GM19238 (cell line): ENCODE measurements around the gene PIK3C3.
"Not testable (repeated sequence)": the region's sequence is repeated elsewhere in the genome, so short reads cannot be mapped to it uniquely, and the experiment has no call there.

Experiments used
- DNase-seq: peaks from one replicate; pipeline ENCODE4 v3.0.0; 2011; ENCODE audit warnings: low spot score; ENCODE audit not compliant: insufficient read length

Gene PIK3C3

DNA sequence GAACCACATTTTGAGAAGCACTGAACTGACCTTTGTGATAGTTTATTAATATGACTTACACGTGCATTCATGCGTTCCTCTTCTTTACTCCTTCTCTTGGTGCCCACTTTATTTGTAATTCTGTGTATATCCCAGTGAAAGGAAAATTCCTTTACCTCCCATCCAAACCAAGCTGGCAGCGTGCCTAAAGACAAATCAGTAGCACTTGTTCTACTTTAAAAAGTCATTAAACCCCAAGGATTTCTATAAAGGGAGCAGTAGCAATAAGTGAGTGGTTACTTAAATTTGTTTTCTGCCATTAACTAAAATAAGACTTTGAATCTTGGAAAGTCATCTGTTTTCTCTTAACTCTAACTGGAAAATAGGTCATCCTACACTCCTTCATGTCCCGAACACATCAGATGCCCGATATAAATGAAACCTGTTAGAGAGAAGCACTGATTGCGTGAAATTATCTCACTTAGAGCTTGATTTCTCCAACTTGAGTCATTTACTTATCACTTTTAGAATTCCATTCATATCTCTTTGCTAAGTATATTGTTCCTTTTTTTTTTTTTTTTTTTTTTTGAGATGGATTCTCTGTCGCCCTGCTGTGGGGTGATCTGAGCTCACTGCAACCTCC, 10.7 kb downstream of the PIK3C3 start:
- DNase-seq: no peak

DNA sequence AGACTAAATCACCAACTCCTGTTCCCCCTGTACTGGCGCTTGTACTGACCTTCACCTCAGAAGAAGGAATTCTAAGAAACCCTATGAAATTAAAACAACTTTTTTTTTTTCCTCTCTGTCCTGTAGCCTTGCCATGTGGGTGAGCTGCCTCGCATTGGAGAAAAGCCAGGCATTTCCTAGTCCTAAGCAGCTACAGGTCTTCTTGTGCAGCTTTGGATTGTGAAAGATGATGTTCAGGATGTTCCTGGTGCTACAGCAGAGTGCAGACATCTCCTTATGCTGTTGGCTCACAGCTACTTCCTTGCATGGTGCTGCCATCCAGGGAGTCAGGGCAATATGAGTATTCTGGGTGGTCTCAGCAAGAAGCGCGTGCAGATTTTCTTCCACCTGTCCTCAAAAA, 11.9 kb downstream of the PIK3C3 start:
- DNase-seq: no peak

DNA sequence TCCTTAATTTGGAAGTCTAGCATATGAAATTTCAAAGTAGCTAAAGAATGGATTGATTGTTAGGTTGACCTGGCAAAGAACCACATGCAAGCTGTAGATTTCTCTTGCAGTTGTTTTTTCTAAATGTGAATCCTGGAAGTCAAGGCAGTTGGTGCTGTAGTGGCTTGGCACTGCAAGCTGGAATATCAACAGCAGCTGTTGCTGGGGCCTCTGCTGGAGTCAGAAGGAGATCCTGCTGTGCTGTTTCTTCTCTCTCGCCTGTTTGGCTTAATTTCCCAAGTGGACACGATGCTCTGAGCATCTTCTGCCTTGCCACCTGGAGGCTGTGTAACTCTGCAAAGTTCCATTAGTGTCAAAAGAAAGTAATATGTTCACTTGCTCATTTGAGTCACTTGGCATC, 12.6 kb downstream of the PIK3C3 start:
- no peak for DNase-seq

DNA sequence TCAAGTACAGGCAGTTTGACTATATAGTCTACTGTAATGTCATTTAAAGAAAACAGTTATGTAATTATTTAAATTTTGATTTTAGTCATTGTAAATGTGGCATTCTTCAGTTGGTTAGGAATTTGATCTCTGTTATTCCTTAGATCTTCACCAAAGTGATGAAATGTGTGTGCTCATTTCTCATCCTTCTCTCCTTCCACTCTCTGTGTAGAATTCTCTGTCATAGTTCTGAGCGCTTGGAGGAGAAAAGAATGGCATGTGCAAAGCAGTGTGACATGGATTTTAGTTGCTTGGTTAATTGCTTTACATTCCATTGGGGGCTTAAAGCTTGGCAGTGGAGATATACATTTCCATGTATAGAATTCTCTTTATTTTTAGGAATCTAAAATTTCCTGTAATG, 14.8 kb downstream of the PIK3C3 start:
- DNase-seq: no peak

DNA sequence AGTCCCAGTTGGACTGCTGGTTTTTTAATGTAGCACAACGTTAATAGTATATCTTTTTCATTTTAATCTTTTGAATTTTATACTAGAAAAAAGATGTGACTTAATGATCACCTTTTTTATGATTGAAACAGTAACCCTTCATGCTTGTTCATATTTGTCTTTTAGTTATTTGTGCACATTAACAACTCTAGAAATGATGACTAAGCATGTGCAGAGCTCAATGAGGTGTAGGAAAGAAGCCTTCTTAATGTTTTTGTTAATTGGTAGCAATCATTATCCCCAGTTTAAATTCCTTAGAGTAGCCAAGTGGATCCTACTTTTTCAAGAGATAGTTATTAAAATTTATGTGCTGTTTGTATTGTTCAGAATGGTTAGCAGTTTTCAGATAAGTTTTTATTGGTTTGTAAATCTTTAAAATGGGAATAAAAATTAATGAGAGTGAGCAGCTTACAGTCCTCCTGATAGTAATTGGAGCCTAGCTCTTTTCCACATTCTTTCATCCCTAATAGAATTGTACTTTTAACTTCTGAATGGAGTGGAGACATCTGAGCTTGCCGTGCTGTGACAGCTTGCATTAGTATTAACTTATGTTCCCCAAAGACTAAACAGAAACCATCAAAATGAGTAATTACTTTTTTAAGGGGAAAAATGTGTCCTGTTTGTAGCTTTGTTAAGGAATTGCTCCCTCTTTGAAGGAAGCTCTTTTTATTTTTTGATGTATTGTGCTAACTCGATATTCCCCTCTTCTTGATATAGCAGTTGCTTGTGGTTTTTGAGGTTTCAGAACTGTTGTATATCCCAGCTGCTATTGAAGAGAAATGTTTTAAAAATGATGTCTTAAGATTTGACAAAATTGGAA, 17.3 kb downstream of the PIK3C3 start:
- DNase-seq: no peak

DNA sequence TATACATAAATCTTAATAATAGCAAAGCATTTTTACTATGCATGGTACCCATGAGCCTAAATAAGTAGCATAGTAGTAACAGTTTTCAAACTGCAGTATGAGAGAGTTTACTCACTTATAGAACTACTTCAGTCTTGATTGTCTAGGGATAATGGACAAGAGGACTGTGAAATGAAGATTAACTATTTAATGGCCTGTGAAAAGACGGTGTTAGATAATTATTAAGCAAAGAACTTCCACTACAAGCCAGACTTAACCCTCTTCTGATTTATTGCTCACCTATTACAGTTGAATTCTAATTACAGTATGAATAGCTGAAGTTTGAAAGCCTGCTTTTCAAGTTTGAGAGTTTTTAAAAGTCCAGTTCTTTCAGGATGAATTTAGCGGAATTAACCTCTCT, 18.9 kb downstream of the PIK3C3 start:
- DNase-seq: no peak

DNA sequence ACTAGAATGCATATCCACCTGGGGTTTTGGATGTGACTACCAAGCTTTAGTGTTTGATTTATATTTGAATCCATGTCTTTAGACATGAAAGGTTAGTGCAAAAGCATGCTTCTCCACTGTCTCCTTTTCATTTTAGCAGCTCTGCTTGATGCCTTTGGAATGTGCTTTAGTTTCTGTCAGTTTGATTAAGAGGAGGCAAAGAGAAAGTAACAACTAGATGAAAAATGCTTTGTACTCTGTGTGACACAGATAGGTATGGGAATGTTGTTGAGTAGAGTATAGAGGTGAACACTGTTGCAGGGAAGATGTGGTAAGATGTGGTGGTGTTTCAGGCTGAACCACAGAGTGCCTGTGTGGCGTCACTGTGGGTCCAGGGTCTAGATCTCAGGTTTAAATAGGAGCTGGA, 19.8 kb downstream of the PIK3C3 start:
- DNase-seq: no peak

DNA sequence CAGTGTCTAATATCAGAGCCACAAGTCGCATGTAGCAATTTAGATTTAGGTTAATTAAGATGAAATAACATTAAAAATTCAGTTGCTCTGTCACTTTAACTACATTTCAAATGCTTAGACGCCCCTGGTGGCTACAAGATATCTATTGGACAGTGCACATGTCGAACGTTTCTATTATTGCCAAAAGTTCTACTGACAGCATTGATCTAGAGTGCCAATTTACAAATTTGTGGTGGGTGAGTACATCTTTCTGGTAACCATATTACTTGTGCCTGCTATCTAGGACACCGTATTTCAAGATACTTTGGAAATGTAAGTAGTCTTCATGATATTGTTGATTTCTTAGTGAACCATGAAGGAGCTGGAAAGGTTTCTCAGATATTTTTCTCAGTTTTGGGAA, 20.2 kb downstream of the PIK3C3 start:
- DNase-seq: no peak

DNA sequence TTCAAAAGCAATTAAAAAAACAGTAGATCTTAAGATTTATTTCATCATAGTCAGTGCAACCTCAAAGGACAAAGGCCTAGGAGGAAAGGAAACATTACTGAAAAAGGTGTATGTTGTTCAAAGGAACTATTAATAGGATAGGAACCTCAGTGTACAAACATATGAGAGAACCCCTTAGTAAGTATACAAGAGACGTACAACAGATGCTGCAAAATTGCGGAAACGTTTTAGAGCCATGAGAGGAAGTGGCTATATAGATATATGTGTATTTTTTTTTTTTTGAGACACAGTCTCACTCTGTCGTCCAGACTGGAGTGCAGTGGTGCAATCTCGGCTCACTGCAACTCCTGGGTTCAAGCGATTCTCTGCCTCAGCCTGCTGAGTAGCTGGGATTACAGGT, 22.2 kb downstream of the PIK3C3 start:
- DNase-seq: no peak

DNA sequence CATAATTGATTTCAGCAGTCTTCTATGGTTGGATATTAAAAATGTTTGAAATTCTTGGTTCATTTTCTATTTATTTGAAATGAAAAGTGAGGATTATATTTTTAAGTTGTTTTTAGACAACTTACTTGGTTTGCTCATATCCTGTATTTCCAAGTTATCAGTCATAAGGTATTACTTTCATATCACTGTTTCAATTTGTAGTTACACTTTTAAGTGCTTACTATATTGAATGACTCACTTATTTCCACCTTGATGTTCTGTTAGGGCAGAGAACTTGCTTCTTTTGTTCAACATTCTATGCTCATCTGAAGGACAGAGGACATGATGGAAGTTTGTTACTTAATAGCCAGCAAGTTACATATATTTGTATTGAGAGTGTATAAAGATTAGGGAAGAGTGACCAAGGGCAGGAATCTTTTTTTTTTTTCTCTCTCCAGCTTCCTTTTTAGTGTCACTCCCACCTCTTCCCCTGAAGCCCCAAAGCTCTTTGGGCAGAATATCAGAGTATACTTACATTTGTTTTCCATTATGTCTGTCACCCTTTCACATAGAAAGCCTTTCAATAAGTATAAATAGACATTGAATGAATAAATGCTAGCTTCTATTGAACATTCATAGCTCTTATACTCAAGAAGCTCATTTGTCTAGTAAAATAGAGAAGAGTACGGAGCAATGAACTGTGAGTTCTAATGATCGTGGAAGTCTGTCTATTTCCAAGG, 28.1 kb downstream of the PIK3C3 start:
- DNase-seq: no peak

DNA sequence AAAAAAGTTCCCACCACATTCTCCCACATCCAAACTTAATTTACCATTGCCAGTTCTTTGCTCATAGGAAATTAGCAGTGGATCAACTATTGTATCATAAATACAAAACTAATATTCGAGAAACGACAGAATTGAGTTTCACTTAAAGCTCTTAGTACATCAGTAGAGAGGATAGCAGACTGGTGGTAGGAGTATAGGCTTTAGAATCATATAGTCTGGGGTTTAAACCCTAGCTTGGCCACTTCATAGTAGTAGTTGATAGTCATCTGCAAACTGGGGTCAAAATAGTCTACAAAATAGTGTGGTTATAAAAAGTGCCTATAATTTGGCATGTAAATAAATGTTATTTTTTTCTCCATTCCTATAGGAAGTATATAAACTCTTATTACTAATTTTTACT, 30.9 kb downstream of the PIK3C3 start:
- DNase-seq: no peak

DNA sequence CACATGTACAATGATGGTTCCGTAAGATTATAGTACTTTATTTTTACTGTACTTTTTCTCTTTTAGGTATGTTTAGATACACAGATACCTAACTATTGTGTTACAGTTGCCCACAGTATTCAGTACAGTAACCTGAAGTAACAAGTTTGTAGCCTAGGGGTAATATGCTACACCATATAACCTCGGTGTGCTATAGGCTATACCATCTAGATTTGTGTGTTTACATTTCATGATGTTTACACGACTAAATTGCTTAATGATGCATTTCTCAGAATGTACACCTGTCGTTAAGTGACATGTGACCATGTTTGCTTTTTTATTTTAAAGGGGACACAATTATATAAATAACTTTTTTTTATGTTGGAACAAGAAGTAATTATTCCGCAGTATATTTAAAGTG, 34.5 kb downstream of the PIK3C3 start:
- no peak for DNase-seq

DNA sequence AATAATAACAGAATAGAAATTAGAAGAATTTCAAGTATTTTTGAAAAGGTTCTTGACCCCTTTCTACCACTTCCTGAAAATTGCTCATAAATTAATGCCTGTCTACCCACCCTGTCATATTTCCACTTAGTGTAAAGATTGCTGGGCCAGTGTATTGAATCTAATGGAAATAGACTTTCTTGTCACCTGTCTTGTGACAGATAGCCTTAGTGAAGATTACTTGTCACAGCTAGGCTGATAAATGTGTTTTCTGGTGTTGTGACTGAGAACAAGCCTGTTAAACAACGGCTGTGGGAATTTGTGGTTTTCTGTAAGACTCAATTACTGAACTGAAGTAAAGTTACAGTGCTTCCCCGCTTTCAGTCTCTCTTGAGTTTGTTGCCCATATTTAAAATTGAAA, 37.0 kb downstream of the PIK3C3 start:
- DNase-seq: no peak

DNA sequence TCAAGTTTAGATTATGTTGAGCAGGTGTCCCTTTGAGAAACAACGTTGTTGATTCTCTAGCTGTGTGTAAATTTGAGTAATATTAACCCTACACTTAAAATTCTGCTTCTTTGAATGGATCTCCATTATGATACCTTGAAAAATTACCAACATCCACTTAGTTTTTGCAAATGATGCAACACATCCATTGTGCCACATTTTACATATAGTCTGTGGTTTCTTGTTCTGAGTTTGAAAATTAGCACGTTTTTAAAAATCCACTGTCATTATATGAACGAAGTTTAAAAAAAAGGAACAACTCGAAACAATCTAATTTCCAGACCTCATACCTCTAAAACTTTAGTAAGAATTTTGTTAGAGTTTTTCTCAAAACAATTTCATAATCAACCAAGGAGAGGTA, 37.7 kb downstream of the PIK3C3 start:
- DNase-seq: no peak

DNA sequence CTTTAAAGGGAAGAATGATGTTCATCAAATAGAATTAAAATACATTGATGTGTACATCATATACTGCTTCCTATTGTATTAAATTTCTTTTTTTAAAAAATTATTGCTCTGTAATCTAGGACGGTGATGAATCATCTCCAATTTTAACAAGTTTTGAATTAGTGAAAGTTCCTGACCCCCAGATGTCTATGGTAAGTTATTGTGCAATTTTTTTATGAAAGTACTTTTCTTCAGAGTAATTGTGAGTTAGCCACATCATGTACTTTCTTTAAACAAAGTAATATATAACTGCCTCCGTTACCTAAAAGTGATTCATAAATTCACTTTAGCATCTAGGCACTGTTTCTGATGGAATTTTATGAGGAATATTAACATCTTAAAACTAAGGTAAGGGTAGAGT, 38.1 kb downstream of the PIK3C3 start:
- DNase-seq: no peak

DNA sequence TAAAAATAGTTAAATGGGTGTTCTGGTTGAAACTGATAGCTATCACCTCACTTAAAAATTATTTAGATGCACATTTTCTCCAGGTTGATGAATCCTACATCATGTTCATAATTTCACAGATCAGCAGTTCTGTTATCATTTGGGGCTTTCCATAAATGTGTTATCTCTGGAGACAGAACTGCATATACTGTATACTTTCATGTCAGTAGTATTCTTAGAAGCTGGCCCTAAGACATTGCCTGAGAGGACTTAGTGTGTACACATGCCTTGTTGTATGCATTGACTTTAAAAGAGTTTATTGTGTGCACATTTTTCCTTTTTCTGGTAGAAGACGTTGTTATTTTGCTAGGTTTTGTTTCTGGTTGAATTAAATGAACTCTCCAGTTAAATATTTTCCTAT, 41.0 kb downstream of the PIK3C3 start:
- no peak for DNase-seq

DNA sequence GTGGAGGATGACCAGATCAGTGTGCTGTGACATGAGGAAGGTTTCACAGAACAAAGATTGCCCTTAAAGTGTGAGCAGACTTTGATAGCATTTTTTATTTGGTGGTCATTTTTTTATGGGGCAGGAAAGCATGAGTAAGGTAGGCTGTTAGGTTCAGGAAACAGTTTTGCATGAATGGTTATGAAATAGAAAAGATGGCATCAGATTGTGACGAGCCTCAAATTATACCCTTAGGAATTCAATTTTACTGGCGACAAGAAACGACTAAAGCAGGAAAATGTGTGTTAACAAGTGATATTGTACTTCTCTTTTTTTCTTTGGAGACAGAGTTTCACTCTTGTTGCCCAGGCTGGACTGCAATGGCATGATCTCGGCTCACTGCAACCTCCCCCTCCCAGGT, 44.7 kb downstream of the PIK3C3 start:
- no peak for DNase-seq

DNA sequence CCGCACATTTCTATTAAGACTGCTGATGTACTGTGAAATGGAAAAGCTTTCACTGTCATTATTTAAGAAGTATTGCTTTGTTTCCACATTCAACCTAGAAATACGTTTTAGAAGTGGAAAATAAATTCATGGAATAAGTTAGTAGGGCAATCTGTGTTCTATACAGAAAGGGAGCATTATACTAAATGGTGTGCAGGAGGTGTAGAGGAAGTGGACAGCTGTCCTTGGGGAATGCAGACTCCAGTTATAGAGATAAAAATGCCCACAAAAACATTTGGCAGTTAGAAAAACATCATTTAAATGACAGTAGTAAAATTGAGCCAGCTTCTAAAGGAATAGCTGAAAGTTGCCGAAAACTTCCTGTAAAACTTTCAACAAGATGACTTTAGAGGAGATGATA, 46.8 kb downstream of the PIK3C3 start:
- DNase-seq: no peak

DNA sequence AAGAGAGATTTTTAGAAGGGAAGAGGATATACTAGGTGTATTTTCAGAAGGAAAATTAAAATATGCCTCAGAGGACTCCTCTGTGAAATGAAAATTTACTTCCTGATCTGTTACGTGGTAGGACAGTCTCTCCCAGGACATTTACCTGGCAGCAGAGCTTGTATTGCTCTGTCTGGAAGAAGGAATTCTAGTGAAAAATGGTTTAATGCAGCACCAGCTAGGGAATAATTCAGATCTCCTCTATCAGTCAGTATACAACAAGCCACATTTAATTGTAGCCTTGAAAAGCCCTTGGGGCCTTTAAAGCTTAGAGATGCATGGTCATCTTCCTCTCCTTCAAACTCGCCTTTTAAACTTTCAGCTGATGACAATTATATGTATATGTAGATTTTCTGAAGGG, 49.6 kb downstream of the PIK3C3 start:
- DNase-seq: no peak

DNA sequence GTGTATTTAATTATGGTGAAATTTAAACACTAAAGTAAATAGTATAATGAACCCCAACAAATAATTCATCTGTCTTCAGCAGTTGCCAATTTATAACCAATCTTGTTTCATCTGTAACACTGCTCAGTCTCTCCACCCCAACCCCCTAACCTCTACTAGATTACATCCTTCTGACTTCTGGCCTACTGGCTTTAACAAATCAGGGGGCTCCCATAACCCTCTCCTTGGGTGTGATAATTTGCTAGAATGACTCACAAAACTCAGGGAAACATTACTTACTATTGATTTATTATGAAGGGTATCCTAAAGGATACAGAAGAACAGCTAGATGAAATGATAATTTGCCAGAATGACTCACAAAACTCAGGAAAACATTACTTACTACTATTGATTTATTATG, 50.7 kb downstream of the PIK3C3 start:
- DNase-seq: no peak

DNA sequence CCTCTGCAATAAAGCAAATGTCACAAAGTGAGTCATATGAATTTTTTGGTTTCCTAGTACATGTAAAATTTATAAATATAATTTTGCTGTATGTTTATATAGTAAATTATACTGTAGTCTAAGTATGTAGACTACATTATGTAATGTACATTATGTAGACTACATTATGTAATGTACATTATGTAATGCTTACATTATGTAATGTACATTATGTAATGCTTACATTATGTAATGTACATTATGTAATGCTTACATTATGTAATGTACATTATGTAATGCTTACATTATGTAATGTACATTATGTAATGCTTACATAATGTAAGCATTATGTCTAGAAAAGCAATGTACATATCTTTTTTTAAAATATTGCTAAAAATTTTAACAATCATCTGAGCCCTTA, 54.4 kb downstream of the PIK3C3 start:
- not testable (repeated sequence) for DNase-seq

DNA sequence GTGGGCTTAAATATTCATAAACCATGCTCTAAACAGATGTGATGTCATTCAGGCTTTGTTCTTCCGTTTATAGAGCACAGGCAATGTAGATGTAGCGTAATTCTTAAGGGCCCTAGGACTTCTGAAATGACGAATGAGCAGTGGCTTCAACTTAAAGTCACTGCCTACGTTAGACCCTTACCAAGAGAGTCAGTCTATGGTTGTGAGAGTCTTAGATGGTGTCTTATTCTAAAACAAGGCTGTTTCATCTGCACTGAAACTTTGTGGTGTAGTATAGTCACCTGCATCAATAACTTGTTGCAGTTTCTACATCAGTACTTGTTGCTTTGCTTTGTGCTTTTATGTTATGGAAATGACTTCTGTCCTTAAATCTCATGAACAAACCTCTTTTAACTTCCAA, 56.0 kb downstream of the PIK3C3 start:
- DNase-seq: no peak

DNA sequence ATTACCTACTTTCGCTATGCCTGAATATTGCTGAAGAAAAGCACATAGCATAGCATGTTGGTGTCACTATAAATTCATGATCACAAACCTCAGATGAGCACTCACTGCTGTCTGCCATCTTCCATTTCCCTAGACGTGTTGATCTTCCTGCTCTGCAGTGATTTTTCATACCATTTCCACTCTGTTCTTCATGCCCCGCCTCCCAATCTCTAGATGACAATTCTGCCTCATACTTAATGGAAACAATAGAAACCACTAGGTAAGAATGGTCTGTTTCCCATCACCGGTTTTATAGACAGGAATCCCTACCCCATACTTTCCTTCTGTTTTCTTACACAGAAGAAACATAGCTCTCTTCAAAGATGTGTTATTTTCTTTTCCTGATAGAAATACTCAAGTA, 63.8 kb downstream of the PIK3C3 start:
- DNase-seq: no peak
